Ammon's horn (tissue), 1 donor: ENCODE measurements around the gene CANT1.

Experiments
- DNase-seq: peaks from one replicate; pipeline ENCODE4 v3.0.0-alpha.2; 2016; ENCODE audit warnings: low spot score

The CANT1 gene

DNA sequence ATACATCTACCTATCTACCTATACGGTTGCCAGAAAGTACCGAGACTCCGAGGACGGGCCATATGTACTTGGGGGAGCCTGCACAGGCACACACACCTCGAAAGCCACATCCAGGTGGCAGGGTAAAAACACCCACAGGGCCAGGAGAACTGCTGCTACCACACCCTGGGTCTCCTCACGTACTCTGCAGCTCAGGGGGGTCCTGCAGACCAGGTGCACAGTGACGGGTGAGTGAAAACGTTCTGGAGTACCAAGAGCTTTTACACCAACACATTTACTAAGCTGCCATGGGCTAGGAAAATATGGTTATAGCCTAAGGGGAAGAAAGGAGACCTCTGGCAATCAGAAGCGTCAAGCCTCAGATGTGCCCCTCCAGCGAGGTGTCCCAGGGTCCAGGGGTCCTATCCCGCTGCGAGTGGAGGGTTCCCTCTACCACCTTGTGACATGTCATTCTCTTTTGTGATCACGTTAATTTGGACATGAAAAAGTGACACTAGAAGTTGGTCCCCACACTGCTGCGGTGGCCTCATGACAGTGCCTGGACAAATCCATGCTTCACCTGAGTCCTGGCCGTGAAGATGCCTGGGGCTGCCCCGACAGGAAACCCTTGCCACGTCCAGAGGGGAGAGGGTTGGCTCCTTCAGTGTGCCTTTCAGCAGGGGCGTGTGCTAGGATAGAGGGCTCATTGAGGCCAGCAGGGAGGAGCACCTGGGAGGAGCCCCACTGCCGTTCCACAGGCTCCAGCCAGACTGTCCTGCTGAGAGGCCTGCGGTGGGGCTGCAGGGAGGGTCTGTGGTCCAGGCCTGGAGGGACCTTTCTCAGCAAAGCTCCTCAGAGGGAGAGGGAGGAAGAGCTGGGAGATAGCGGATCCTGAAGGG lies 1.8 kb downstream of the CANT1 start:
- no peak for DNase-seq

DNA sequence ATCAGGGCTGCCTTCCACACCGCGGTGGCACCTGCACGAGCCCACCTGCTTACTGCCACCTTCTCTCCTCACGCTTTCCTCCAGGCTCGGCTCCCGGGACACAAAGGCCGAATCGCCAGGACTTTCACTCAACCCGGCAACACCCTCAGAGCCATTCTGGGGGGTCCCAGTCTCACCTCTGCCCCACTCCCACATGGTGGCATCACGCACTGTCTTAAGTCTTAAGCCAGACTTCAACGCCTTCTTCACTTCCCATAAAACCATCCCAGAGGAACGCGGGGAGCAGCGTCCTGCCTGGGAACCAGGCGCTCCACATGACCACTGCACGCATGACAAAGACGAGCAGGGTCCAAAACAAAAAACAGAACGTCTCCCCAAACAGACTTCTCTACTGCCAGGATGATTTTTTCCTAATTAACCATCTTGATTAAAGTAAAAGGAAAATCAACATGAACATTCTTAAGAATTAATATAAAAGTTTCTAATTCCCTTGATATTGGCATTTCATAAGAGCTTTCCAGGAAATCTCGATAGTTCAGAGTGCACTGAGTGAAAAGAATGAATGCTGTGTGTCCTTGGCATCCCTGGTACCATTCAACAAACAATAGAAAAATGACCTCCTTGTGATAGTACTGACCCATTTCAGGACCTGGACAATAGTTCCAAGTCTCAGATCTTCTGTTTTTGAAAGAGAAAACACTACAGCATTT lies 2.6 kb downstream of the CANT1 start:
- DNase-seq: no peak

DNA sequence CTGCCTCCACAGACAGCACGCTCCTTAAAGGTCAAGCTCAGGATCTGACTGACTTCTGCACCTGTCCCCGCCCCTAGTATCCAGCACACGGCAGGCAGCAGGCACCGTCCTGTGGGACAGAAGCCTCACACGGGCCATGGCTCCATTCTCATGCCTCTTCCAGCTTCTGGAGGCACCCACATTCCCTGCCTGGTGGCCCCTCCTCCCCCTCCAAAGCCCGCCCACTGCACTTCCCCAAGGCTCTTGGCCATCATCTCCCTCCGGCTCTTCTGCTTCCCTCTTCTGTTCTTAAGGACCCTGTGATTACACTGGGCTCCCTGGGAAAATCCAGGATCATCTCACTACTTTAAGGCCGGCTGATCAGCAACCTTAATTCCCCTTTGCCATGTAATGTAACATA lies 3.5 kb downstream of the CANT1 start:
- no peak for DNase-seq

DNA sequence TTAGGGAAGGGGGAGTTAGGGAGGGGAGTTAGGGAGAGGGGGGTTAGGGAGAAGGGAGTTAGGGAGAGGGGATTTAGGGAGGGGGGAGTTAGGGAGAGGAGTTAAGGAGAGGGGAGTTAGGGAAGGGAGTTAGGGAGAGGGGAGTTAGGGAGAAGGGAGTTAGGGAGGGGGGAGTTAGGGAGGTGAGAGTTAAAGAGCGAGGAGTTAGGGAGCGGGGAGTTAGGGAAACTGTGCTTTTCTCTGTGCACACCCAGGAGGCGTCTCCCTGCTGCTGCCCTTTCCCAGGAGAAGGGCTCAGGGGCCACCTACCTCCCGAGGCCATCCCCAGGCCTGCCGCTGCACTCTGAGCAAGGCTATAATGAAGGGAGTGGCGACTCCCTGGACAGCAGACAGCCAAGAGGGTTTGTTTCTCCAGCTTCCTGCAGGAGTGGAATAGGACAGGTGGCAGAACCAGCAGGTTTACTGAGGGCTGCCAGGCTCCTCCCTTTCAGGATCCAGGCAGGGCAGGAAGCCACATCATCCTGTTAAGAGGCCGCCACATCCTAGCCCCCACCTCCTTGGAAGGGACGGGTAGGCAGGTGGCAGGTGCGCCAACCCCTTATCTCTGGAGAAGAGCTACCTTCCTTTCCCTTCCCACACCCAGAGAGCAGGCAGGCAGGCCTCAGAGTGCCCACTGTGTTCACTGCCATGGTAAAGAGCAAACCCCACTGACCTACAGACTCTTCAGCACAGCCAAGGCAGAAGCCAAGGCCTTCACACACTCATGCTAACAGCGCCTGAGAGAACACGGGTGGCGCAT lies 4.3 kb downstream of the CANT1 start:
- no peak for DNase-seq

DNA sequence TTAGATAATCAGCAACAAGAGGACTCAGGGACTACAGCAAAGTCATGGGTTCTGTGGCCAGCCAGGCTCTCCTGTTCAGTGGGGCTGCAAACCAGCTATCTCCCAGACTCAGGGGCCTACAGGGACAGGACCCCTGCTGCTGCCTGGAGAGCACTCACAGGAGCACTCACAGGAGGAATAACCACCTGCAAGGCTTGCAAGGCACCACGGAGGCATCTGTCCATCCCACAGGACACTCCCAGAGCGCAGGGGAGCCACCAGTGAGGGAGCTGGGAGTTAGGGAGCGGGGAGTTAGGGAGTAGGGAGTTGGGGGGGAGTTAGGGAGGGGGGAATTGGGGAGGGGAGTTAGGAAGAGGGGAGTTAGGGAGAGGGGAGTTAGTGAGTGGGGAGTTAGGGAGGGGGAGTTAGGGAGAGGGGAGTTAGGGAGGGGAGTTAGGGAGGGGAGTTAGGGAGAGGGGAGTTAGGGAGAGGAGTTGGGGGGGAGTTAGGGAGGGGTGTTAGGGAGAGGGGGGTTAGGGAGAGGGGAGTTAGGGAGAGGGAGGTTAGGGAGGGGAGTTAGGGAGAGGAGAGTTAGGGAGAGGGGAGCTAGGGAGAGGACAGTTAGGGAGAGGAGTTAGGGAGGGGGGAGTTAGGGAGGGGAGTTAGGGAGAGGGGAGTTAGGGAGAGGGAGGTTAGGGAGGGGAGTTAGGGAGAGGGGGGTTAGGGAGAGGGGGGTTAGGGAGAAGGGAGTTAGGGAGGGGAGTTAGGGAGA lies 5.7 kb downstream of the CANT1 start:
- no peak for DNase-seq

DNA sequence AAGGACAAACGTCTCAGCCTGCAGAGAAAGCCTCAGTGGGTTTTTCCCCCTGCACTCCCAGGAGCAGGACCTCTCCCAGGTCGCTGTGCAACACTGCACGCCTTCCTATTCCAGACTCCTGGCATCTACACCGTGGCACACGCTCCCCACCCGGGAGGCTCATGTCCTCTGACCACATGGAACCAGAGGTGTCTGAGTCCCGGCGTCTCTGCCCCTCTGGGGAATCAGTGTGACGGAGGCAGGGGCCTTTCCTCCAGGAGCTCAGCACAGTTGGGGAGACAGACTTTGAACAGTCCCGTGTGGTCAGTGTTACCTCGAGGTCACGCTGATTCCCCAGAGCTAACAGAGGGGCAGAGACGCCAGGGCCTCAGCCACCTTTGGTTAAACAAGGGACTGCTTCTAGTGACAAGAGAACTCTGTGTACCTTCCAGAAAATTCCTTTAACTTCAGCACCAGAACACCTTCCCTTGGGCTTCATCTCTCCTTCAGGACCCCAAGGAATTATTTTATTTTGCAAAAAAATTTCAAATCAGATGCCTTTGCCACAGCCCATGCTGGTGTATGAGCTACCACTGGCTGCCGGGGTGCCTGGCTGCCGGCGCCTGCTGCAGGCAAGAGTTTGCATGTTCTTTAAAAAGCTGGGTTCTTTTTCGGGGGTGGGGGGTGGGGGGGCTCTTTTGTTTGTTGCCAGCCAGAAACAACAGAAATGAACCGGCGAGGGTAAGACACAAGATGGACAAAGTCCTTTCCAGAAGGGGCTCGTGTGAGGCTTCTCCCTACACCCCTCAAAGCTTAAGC lies 6.6 kb downstream of the CANT1 start:
- no peak for DNase-seq

DNA sequence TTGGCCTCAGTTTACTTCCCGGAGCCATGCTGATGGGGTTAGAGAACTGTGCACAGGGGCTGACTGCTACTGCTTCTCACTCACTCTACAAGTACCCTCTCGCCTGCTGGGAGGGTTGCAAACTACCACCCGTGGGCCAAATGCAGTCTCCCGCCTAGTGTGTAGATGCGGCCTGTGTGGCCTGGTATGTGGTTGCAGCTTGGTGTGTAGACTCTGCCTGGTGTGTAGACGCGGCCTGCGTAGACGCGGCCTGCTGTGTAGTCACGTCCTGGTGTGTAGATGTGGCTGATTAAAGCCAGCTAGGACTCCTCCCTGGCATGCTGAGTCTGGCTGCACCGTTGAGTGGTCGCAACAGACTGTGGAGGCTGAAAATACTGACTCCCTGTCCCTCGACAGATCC lies 7.3 kb downstream of the CANT1 start:
- no peak for DNase-seq

DNA sequence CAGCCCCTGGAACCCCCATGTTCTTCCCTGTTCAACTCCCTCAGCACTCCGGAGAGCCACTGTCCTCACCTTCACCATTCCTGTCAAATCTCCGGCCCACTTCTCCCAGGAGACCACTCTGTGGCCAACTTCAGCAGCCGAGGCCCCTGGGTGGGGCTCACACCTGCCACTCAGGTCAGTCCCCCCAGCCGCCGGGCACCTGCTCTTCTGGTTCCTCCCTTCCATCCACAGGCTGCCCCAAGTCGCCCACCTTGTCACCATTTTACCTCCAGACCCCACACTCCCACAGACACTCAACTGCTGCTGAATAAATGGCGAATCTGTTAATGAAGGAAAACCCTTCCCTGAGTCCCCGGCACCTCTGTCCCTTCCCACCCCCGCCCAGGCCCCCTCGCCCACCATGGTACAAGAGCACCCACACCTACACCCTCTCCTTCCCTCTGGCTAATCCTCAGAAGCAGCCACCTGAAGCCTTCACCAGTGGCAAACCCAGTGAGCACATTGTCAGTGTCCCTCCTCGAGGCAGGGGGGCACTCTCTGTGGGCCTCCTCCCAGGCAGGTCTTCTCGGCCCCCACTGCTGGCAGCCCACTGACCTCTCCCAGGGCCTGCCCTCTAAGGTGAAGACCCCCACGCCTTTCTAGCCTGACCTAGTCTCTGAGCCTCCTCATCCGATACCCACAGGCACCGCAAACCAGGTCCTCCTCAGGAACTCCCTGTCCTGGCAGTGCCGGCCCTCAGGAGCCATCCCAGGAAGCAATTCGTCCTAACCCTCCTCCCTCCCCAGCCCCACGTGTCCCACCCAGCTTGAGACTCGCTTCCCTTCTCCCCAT lies 8.2 kb downstream of the CANT1 start:
- no peak for DNase-seq

DNA sequence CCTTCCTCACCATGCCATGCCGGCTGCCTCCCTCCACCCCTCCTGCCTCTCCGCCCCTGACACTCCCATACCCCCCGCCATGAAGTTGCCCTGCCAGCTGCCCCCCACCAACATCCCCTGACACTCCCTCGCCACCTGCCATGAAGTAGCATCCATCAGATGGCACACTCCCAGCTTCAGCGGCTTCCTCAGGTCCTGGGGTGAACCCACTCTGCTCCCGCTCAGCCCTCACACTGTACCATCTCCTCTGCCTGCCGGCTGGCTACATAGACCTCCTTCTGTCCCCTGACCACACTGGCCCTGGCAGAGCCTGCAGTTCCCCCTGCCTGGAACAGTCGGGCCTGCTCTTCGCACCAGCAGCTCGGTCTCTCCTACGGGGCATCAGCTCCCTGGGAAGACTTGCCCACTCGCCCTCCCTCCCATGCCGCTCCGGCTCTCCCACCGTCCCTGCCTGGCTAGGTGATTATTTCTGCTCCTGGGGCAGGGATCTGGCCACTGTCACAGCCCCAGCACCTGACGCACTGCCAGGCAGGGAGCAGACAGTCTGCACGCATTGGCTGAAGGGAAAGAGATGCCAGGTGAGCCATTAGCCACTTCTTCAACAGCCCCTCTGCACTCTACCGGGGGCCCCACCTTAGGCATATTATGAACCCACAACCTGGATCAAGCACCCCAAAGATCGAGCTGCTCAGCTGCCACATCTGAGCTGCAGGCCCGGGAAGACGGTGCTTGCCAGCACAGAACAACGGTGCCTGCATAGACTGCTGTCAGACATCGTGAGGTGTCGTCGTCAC lies 9.0 kb downstream of the CANT1 start:
- DNase-seq: no peak

DNA sequence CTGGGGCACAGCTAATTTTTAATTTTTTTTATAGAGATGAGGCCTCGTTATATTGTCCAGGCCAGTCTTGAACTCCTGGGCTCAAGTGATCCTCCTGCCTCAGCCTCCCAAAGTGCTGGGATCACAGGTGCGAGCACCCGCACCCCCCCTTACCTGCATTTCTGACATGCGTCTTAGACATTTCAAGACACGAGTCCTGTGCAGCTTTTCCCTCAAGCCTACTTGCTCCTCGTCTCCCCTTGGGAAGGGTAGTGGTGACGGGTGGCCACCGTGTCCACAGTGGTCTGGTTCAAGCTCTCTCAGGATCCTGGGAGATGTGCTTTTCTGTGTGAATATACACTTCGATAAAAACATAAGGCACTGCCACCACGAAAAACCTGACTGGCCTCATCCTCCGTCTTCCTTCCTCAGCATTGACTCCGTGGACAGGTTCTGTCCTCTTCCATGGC lies 9.6 kb downstream of the CANT1 start:
- DNase-seq: no peak

DNA sequence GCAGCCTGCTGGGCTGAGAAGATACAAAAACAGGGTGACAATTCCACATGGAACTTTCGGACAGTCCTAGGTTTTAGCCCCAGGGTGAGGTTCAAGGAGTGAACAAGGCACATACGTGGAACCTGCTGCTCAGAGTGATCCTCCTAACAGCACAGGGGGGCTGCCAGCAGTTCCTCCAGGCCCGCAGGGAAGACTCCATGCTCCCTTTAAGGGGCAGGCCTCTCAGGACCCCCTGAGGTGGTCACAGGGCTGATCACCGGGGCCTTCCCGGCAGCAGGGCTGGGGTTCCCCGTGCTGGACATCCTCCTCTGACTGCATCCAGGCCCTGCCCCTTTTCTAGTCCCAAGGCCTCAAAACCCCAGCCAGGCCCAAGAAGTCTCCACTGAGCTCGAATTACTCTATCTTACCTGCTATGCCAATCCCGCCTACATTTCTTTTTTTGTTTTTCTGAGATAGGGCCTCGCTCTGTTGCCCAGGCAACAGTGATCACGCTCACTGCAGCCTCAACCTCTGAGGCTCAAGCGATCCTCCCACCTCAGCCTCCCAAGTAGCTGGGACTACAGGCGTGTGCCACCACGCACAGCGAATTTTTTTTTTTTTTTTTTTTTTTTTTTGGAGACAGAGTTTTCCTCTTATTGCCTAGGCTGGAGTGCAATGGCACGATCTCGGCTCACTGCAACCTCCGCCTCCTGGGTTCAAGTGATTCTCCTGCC lies 10.4 kb downstream of the CANT1 start:
- DNase-seq: no peak

DNA sequence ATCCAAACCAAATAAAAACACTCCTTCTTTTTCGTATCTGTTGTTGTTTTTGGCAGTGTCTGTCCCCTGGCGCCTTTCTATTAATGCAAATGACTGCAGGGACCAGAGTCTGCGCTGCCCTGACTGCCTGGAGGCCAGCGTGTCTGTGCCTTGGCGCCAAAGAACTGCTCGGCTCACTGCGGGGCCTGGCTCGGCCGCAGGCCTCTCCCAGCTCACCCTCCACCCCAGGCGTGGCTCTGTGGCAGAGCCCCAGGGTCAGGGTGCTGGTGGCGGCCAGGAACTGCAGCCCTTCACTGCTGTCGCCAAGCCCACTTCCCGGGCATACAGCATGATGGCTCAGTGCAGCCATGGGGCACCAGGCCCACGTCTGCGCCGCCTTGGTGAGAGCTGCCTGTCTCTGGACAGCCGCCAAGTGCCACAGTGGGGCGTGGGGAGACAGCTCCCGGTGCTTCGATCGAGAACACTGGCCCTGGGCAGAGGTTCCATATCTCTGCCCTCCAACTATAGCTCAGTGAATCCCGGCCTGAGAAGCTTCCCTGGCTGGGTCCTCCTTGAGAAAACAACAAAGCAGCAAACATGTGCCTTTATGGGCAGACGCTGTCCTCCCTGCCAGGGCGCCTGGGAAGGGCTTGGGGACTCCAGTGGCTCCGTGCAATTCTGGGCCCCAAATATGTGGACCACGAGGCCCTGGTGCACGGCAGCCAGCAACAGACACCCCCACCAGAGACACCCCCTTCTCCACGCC lies 11.1 kb downstream of the CANT1 start:
- no peak for DNase-seq

DNA sequence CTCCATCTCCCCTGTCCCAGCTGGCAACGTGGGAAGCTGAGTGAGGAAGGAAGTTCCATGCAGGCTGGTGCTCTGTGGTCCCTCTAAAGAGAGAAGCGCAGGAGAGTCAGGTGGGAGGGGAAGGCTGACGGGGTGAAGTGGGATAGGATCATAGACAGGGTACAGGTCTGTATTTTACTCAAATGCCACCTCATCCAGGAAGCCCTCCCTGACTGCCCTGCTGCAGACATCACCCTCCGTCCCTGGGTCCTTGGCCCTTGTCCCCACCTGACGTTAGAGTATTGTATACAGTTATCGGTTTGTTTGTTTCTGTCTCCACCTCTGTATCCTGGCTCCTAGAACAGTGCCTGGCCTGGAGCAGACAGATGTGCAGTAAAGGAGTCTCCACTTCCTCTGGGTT lies 11.7 kb downstream of the CANT1 start:
- DNase-seq: no peak

DNA sequence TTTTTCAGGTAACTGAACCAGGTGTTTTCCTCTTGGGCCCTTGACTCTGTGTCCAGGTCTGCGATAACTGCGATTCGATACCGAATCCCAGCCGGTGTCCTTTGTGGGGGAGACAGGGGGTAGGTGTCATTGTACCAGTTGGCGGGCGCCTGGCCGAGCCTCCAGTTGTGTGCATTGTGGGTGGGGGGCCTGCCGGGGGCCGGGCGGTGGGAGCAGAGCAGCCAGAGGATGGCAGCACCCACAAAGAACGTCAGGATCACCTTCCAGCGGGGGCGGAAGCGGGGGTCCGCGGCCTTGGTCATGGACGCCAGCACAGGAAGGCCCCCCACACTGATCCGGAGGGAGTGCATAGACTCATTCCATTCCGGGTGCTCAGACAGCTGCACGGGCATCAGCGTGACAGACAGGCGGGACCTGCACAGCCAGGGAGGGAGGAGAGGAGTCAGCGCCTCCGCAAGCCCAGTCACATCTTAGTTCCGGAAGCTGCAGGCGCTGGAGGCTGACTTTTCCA lies 12.3 kb downstream of the CANT1 start:
- no peak for DNase-seq

DNA sequence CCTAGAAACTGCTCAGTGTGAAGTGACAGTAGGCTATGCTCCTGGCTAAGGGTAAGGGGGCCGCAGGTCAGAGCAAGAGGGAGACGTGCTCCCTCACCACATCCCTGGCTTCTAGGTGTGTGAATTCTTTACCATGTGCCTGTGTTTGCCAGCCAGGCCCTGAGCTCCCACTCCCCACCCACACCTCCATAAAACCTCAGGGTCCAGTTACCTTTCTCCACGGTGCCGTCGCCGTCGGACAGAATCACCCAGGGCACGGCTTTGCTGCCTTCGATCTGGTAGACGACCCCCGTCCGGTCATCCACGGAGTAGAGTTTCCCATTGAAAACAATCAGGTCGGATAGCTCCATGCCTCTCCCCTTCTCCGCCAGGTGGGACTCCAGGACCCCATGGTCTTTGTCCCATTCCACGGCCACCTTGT lies 12.8 kb downstream of the CANT1 start:
- DNase-seq: no peak

DNA sequence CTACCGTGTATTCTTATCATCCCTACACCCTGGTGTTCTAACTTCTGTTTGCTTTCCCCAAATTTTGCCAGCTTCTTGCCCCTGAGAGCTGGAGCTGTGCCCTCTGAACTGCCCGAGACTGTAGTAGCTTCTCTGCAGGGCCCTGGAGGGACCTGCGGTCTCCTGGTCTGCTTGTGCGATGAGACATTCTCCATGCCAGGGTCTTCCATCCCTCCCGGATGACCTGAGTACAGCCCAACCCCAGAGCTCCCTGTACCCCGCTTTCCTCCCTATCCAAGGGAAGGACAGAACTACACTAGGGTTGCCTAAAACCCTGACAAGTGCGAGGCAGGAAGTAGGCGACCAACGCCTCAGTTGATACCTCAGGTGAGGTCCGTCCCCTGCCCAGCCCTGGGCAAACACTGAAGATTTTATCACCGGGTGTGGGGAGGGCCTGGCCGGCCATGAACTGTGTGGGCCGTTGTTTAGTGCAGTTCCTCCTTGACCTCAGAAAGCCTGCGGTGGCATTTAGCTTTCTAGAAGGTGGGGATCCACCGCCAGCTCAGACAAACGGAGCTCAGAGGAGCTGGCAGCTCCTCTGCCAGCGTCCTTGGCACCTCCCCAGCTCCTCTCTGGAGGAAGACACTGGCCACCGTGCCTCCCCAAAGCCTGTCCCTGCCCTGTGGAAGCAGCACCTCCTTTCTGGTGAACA lies 13.7 kb downstream of the CANT1 start:
- no peak for DNase-seq
